Lower leg skin (tissue), 3 donors: ENCODE results near the gene AP4M1.

Experiments
- POLR2A ChIP-seq, 2 donors: fragments of 450-650 bp; IDR thresholded peaks; one replicate each; pipeline ENCODE4 v1.6.1; 2016 to 2017; ENCODE audit warnings: antibody characterized with exemption in 2 of 2, mild to moderate bottlenecking in 1 of 2, moderate library complexity in 1 of 2
- TF ChIP-seq, protein P1 (sequence below), 3 donors: fragments of 450-650 bp; IDR thresholded peaks; one replicate each; pipeline ENCODE4 v1.5.1; 2016; ENCODE audit warnings: antibody characterized with exemption in 3 of 3, mild to moderate bottlenecking in 3 of 3, moderate library complexity in 2 of 3

DNA sequence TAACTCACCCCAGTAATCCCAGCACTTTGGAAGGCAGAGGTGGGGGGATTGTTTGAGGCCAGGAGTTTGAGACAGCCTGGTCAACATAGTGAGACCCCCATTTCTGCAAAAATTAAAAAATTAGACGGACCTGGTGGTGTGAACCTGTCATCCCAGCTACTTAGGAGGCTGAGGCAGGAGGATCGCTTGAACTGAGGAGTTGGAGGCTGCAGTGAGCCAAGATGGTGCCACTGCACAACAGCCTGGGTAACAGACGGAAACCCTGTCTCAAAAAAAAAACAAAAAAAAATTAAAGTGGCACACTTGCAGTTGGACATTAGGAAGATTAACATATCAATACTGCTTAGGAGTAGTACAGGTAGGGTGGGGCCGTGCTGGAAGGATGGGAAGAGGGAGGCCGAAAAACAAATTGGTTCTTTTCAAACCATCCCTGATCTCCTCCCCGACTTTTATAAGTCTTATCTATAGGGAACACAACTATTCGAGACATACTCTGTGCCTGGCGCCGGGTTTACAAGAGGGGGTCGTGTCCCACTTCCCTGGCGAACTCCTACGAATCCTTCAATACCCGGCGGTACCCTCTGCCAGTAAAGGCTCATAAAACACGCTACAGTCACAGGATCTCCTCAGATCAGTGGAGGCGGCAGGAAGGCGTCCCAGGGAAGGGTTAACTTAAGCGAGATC lies 17.1 kb downstream of the AP4M1 start:
- TF ChIP-seq, protein P1, sequence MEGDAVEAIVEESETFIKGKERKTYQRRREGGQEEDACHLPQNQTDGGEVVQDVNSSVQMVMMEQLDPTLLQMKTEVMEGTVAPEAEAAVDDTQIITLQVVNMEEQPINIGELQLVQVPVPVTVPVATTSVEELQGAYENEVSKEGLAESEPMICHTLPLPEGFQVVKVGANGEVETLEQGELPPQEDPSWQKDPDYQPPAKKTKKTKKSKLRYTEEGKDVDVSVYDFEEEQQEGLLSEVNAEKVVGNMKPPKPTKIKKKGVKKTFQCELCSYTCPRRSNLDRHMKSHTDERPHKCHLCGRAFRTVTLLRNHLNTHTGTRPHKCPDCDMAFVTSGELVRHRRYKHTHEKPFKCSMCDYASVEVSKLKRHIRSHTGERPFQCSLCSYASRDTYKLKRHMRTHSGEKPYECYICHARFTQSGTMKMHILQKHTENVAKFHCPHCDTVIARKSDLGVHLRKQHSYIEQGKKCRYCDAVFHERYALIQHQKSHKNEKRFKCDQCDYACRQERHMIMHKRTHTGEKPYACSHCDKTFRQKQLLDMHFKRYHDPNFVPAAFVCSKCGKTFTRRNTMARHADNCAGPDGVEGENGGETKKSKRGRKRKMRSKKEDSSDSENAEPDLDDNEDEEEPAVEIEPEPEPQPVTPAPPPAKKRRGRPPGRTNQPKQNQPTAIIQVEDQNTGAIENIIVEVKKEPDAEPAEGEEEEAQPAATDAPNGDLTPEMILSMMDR (IDR thresholded peaks at IDR 0.05): no peak
- no peak for TF ChIP-seq POLR2A (IDR thresholded peaks at IDR 0.05)
